HG03565 (cell line): ENCODE results near the gene UBE2G1.

ENCODE experiments used
- ATAC-seq: cut with Tn5 transposase; IDR thresholded peaks from one replicate; pipeline ENCODE4 v1.9.1; 2021; ENCODE audit warnings: mild to moderate bottlenecking, moderate library complexity; ENCODE audit not compliant: unreplicated experiment

UBE2G1 gene

DNA sequence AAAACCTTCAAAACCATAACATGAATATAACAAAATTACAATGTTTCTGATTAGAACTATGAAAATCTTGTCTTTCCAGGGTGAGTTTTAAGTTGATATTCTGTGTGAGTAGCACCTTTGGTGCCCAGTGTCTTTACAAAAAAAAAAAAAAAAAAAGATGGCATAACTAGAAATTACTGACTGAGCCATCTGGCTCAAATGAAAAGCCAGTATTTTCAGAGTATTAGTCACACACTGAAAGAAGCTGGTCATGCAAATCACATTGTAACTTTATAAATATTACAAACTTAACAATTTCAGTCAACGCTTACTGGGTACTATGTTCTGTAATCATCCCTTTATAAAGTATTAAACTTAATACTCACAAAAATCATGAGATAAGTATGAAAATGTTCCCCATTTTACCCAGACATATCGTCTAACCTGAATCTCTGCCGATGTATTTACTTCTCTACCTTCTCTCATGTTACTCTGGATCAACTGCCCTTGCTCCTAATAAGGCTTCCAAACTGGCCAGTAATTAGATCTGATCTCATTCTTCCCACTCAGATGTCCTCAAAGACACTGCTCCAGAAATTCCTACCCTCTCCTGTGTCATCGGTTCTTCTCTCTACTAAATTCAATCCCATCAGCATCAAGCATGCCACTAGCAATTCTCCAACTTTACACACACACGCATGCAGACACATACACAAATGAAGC is 25.4 kb downstream of the UBE2G1 start:
- no peak for ATAC-seq

DNA sequence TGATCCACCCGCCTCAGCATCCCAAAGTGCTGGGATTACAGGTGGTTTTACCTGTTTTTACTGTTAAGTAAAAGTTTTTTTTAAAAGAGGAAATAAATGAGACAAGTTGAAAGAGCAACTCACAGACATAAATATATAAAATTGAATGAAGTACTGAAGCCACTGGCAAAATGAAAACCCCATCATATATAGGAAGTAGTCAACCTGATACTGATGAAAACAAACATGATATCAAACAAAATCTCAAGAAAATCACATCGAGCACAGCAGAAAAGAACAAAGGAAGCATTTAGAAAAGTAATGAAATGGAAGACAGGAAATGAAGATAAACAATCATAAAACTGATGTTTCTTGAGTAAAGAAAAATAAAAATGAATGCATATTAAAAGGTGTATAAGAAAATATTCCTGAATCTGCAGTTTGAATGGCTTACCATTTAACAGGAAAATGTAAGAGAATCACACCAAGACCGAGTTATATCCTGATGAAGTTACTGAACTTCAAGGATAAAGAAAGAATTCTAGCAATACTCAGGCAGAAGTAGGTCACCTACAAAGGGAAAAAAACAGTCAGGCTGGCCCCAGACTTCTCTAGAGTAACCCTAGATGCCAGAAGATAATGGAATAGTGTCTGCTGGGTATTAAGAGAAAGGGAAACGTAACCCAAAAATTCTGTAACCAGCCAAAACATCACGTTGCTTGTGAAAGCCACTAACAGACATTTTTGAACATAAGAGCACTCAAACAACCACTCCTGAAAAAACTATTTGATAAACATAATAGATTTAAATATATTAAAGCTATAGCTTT is 31.5 kb downstream of the UBE2G1 start:
- ATAC-seq = no peak

DNA sequence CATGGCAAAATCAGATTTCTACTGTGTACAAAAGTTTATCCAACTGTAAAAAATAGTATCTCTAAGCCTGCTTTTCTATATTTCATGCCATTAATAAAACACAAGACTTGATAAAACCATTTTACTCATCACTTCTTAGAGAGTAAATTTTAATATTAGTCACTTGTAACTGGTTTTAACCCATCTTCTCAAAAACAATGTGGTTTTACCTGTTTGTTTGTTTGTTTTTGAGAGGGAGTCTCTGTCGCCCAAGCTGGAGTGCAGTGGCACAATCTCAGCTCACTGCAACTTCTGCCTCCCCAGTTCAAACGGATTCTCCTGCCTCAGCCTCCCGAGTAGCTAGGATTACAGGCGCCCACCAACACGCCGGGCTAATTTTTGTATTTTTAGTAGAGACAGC is 32.1 kb downstream of the UBE2G1 start:
- no peak for ATAC-seq

DNA sequence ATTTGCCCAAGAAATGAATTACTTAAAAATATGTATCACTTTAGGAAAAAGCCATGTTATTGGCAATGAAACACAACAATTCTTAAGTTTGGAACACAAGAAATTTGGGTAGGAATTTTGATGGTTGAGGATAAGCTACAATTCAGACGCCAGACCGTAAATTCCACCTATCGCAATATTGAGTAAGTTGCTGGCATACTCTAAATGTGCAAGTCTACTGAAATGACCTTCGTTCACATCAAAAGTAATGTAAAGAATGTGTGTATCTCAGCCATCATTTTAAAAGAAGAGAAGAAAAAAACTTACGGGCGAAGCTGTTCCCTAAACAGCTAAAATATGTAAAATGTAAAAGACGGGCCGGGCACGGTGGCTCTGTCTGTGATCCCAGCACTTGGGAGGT is 33.4 kb downstream of the UBE2G1 start:
- no peak for ATAC-seq

DNA sequence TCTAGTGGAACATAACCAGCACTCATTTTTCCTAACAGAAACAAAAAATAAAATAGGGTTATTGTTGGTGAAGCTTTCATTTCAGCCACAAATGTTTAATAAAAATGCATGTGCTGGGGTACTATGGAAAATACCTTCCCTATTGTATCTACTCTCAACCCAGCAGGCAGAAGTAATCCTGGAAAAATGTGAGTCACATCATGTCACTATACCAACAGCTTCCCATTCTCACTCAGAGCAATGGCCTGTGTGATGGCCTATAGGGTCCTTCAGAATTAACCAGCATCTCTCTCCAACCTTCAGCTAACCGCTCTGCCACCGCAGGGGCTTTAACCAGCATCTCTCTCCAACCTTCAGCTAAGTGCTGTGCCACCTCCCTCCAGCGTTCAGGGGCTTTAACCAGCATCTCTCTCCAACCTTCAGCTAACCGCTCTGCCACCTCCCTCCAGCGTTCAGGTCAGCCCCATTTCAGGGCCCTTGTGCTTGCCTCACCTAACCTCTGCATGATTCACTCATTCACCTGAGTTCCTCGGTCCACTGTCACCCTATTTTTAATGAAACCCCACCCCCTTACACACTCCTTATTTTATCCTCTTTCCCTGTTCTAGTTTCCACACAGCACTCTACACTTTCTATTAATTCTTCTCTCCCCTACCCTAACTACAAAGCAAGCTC is 34.0 kb downstream of the UBE2G1 start:
- no peak for ATAC-seq

DNA sequence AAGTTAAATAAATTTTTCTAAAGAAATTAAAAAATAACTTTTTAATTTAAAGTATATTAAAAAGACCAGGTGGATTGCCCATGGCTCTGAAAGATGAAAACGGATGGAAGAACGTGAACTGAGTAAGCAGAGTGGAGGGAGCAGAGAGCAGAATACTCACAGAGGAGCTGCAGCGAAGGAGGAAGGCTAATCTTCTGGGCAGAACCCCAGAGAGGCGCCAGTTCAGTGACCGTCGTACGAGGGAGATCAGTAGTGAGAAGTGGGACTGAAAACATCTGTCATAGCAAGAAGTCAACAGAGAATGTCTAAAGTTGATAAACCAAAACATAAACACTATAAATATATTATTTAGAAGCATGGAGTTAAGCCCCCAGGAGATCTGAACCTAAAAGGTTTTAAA is 34.9 kb downstream of the UBE2G1 start:
- no peak for ATAC-seq

DNA sequence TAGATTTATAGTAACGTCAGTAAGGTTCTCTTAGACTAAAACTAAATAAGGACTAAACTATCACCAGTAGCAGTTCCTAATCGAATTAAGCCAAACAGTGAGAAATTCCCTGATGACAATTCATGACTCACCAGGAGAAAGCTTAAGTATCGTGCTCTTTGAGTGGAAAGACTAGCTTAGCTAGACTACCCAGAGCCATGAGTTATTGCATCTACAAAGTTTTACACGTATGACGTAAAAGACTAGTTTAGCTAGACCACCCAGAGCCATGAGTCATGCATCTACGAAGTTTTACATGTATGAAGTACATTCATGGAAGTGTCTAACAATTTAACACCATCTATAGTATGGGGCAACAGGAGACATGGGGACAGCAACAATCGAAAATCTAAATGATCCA is 36.6 kb downstream of the UBE2G1 start:
- ATAC-seq = no peak

DNA sequence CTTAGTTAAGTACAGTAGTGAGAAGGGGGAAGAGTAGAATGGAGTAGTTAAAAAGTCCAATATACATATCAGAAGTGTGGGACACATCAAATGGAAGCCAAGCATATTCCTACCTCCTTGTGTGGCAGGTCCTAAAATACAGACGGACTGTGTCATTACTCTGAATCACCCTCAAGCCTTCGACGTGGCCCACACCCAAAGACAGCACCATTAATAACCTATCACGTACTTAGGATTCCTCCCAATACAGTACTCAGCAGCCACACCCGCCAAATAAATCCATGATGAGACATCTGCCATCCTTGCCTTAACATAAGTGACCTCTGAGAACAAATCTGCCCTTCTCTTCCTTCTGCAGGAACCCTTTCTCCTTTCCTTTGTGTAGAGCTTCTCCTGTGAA is 38.9 kb downstream of the UBE2G1 start:
- no peak for ATAC-seq

DNA sequence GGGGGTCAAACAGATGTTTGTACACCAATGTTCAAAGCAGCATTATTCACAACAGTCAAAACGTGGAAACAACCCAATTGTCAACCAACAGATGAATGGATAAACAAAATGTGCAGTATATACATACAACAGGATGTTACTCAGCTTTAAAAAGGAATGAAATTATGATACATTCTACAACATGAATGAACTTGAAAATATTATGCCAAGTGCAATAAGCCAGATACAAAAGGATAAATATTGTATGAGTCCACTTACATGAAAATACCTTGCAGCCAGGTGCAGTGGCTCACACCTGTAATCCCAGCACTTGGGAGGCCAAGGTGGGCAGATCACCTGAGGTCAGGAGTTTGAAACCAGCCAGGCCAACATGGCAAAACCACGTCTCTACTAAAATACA is 39.9 kb downstream of the UBE2G1 start:
- no peak for ATAC-seq

DNA sequence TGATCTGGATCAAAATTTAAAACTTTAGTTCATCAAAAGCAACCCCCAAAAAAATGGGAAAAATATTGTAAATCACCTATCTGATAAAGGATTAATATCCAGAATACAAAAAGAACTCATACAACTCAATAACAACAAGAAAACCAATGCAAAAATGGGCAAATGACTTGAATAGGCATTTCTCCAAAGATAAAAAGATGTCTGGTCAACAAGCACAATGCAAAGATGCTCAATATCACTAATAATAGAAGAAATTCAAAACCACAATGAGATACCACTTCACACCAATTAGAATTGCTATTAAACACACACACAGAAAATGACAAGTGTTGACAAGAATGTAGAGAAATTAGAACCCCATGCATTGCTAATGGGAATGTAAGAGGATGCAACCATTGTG is 40.4 kb downstream of the UBE2G1 start:
- no peak for ATAC-seq

DNA sequence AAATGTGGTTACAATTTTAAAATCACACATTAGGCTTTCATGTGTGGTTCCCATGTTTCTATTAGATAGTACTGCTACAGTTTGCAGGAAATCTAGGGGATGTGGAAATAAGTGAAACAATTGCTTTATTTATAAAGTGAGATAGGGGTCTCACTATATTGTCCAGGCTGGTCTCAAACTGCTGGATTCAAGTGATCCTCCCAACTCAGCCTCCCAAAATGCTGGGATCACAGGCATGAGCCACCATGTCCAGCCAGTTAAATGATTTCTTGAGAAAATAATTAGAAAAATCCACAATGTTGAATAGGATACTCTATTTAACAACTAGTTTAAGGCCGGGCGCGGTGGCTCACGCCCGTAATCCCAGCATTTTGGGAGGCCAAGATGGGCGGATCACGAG is 42.0 kb downstream of the UBE2G1 start:
- no peak for ATAC-seq

DNA sequence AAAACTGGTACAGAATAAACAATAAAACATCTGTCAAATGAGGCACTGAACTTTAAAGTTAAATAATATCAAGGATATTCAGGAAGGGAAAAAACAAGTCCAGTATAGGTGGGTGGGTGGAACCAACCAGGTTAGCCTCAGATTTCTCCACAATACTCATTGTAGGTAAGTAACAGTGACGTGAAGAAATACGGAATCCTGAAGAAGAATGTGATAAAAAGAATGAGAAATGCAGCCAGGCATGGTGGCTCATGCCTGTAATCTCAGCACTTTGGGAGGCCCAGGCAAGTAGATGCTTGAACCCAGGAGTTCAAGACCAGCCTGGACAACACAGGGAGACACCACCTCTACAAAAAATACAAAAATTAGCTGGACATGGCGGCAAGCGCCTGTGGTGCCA is 47.3 kb downstream of the UBE2G1 start:
- ATAC-seq = no peak

DNA sequence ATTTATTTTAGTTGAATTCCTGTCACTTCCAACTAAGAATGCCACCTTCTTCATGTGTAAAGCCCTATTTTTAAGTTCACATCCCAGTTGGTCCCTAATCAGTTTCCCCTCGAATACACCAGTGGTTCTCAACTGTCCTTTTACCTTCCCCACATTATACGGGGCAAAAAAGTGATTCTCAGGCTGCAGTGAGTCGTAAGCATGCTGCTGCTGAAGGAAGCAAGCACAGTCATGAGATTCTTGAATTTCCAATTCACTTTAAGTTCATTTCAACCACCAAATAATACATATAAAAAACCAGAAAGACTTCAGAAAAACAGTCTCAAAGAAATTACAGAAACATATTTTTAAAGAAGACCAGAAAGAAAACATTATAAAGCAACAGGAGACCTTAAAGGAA is 47.9 kb downstream of the UBE2G1 start:
- ATAC-seq = no peak

DNA sequence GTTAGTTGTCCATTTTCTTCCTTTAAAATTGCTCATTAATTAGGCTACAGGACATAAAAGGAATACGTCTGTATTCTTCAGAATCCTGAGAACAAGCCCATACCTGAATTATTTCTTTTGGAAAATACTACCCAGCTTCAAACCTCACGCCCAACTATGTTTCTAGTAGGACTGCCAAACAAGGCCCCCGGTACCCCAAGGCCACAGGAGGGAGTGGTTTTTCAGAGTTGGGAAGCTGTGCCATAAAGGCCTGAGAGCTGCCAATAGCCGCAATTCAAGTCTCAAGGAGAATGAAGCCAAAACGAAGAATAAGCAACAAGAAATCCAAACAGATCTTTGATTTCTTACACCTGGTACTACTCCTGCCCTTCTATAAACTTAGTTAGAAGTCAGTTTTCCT is 48.3 kb downstream of the UBE2G1 start:
- ATAC-seq = no peak

DNA sequence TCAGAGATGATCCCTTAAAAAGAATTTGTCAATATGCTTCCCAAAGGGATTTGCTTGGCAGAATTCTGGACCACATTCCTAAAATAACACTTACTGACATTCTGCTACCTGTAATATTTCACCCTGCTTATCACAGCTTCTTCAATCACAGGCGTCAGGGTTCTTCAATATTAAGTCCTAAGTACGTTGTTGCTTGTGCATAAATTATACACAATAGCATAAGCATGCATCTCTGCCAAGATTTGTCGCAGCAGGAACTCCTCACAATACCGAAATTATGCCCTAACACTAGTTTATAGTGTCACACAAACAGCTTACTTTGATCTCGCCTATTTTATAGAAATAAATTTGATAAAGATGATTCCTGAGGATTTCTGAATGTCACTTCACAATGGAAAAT is 48.9 kb downstream of the UBE2G1 start:
- ATAC-seq = no peak

DNA sequence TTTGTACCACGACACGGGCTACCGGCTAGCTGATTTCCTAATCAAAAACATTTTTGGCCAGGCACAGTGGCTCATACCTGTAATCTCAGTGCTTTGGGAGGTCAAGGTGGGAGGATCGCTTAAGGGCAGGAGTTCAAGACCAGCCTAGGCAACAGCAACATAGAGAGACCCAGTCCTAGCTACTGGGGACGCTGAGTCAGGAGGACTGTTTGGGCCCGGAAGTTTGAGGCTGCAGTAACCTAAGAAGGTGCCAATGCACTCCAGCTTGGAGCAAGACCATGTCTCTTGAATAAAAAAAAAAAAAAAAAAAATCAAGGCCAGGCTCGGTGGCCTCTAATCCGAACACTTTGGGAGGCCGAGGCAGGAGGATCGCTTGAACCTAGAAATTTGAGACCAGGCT is 49.8 kb downstream of the UBE2G1 start:
- no peak for ATAC-seq

DNA sequence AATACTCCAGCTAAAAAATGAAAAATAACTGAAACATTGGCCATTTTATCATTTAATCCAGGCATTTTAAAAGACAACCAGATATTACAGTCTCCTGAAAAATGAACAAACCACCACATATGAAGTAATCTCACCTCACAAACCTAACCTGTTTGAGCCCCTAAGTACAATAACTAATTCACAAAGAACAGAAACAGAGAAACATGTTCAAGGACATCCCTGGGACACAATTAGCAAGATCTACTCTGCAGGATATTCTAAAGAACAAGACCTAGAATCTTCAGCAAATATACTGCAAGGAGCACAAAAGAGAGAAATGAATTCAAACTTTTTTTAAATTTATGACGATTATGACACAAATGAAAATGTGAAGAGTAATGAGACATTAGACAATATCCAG is 51.9 kb downstream of the UBE2G1 start:
- ATAC-seq = no peak

DNA sequence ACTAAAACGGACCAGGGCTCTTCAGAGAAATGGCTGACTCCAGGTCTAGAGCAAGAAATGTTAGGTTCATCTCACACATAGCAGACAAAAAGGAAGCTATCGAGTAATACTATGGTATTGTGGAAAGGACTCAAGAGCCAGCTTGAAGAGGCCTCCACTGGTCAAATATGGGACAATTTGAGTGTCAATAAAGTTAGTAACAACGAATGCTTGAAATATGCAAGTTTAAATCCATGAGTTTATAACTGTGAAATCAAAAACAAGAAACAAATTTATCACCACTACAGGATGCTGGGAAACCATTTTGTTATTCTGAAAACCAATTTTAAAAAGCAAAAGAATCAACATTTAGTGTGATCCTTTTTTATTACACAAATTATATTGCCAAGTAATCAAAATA is 52.3 kb downstream of the UBE2G1 start:
- ATAC-seq = no peak

DNA sequence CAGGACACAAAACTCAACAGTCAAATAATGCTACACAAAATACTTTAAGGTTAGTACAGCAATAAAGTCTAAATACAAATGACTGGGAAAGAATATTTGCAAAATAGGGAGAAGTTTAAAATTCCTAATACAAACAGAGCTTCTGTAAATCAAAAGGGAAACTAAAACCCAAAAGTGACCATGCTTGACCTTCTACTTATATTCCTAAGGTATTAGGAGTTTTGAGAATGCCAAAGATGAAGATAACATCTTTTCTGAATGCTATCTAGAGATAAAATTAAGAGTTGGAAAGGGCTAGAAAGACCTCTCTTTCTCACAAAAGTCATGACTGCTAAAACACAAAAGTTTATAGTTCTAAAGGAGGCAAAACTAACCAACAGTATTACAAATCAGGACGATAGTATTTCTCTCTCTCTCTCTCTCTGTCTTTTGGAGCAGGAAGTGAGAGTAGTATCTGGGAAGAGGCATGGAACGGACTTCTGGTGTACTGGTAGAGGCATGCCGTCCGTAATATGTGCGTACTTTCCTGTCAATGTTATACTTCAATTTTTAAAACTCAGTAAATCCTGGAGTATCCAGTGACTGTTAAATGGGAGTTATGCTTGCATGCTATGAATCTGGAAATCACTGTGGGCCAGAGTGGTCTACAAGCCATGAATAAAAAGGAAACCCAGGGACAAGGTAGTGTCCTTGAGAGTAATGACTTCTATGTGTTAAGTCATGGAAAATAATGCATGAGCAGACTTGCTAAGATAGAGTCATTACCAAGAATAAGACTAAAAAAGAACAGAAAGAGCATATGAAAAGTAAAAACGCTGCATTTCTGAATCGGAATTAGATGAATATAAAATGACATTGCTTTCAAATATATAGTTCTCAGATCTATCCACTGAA is 53.0 kb downstream of the UBE2G1 start:
- no peak for ATAC-seq

DNA sequence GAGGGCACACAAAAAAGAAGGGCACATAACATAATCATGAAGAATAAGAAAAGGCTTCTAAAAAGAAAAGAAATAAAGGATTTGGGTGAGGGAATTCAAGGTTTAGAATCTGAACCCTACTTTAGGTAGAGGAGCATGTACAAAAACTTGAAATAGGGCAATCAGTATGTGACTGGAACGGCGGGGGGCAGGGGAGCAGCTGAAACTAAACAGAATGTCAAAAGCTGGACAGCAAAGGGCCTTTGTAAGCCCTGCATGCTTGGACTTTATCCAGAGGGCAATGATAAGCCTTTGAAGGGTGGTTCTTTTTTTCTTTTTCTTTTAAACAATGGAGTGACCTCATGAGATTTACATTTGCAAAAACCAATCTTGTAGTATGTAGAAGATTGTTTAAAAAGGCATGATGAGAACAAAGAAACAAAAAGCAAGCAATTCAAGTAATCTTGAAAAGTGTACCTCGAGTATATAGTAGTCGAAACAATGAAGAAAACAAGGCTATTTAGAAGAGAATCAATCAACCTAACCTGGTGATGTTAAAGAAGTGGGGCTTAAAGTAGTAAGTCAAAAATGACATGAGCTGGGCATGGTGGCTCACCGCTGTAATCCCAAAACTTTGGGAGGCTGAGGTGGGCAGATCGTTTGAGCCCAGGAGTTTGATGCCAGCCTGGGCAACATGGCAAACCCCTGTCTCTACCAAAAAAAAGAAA is 56.0 kb downstream of the UBE2G1 start:
- ATAC-seq = no peak
